Liver (tissue), 3 donors: ENCODE results near the gene SORL1-AS1.

Experiments
- JUND ChIP-seq, 2 donors: IDR thresholded peaks; 2 replicates each; pipeline ENCODE4 v1.6.1; 2016; ENCODE audit warnings: antibody characterized with exemption in 2 of 2
- TF ChIP-seq, protein P1 (sequence below): fragments of 150-350 bp; IDR thresholded peaks from 2 replicates; pipeline ENCODE4 v1.5.1; 2017; ENCODE audit warnings: improper control_type of control experiment, low read depth, low read length; ENCODE audit not compliant: missing input control
- donor health status: healthy.
- donor health status: healthy.

DNA sequence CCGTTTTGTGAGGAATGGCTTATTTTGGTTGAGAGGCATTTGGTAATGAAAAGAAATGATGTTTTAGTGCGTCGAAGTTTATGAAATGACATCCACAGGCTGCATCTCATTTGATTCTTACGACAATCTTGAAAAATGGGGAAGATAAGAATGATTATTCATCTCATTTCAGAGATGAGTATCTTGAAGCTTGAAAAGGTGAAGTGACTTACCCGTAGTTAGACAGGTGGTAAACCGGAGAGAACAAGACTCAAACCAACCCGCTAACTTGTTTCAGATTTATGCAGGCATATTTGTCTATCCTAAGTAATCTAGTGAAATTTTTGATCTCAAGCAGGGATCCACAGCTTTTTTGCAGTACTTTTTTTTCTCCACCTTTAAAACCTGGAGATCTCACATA lies 9.1 kb upstream of the SORL1-AS1 start:
- TF ChIP-seq, protein P1, sequence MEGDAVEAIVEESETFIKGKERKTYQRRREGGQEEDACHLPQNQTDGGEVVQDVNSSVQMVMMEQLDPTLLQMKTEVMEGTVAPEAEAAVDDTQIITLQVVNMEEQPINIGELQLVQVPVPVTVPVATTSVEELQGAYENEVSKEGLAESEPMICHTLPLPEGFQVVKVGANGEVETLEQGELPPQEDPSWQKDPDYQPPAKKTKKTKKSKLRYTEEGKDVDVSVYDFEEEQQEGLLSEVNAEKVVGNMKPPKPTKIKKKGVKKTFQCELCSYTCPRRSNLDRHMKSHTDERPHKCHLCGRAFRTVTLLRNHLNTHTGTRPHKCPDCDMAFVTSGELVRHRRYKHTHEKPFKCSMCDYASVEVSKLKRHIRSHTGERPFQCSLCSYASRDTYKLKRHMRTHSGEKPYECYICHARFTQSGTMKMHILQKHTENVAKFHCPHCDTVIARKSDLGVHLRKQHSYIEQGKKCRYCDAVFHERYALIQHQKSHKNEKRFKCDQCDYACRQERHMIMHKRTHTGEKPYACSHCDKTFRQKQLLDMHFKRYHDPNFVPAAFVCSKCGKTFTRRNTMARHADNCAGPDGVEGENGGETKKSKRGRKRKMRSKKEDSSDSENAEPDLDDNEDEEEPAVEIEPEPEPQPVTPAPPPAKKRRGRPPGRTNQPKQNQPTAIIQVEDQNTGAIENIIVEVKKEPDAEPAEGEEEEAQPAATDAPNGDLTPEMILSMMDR = no peak
- no peak for TF ChIP-seq JUND (IDR thresholded peaks at IDR 0.05)
